Measurements from ENCODE around the gene C2orf76.

The C2orf76 gene

GRCh38 chr2:119260646-119261492 lies 105.8 kb downstream of the C2orf76 start:
- DNase-seq = no peak

GRCh38 chr2:119259296-119259860 lies 107.3 kb downstream of the C2orf76 start:
- no peak for DNase-seq

- DNase-seq = no peak
Measured at GRCh38 chr2:119257198-119257597, 109.4 kb downstream of the C2orf76 start.

GRCh38 chr2:119256582-119256921 lies 110.1 kb downstream of the C2orf76 start:
- DNase-seq = no peak

DNA sequence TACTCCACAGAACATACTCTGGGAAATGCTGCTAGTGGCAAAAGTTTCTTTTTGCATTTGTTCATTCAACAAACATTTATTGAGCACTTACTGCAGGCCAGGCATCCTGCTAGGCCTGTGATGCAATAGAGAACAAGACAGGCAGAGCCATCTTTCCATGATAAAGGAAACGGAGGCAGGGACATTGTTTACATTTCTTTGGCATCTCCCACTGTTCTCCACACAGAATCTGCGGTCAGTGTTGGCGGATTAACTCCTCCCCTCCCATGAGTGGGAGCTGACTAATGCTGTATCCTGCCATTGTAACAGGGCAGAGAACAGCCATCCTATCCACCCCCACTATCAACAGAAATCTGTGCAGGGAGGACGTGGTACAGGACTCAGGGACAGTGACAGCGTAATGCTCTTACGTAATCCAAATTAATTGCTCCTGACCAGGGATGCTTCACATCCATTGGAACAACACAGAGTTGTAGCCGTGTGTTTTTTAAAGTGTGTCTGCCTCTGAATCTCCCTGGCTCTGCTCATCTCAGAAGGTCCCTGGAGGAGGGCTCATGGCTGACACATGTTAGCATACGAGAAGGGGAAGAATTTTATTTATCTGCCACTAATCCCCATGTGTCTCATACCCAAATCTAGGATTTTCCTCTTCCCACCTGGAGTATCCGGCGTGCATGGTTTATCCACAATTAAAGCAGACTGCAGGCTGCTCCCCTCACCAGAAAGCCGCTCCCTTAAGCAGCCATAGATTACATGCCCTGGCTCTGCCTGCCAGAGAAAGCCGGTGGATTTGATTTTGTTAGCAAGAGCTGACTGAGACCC lies 110.7 kb downstream of the C2orf76 start:
- DNase-seq = no peak

- DNase-seq = no peak
Measured at GRCh38 chr2:119254601-119255080, 112.0 kb downstream of the C2orf76 start.

DNA sequence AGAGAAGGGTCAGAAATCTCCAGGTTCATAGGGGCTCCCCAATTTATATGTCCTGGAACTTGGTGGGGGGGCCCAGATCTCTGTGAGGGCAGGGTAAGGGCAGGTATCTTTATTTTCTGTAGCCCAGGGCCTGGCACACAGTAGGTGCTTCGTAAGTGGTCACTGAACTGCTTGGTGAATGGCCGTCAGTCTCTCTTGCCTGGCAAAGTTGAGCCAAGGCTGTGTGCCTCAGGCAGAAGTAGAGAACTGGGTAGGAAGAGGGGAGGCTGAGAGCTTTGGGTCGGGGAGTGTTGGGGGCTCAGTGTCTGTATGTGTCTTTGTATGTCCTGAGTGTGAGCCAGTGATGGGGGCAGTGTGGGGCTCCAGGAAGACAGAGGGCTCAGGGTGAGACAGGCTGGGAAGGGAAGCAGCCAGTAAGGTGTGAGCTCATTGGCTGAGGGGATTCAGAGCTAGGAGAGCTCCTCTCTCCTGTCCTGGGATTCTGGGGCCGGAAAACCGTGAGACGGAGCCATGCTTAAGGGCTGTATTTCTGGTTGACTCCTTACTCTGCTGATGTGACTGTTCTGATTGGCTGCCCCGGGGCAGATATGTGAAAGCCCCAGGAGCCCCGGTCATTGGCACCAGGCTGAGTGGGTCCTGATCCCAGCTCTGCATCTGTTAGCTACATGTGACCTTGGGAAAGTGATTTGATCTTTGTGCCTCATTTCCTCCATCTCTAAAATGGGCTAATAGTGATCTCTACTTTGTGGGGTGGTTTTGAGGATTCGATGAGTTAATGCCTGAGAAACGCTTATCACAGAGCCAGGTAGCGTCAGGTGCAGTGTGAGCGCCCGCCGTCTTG lies 112.7 kb downstream of the C2orf76 start:
- no peak for DNase-seq

DNA sequence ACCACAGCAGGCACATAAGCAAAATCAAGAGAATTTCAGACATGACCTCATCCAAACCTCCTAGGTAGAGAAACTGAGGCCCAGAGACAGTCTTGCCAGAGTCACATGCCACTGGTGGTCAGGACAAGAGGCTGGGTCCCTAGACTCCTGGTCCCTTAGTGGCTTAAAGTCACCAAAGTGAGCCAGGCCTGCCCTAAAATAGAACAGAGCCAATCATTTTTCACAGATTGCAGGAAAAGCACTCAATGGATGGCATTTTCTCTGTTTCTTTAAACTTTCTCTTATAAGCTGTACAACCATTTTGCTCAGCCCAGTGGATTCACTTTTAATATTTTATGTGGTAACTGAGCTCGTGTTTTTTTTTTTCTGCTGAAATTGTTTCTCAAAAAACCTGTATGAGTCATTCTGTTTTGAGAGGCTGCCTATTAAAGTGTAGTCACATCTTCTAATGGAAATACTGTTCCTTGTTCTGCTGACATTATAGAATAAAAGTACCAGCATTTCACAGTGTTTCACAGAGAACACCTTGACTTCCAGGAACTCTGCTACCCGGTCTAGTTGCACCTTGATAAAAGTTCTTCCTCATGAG lies 113.4 kb downstream of the C2orf76 start:
- no peak for DNase-seq
